HG03378 (cell line): ENCODE data around the gene NEURL3.
"Not testable (repeated sequence)": the region's sequence is repeated elsewhere in the genome, so short reads cannot be mapped to it uniquely, and the experiment has no call there.

Experiments
- ATAC-seq: cut with Tn5 transposase; IDR thresholded peaks from one replicate; pipeline ENCODE4 v1.9.1; 2021; ENCODE audit warnings: mild to moderate bottlenecking, moderate library complexity; ENCODE audit not compliant: unreplicated experiment

The NEURL3 gene

GRCh38 chr2:96508521-96509113, 3.5 kb upstream of the NEURL3 start:
- ATAC-seq, result no peak

DNA sequence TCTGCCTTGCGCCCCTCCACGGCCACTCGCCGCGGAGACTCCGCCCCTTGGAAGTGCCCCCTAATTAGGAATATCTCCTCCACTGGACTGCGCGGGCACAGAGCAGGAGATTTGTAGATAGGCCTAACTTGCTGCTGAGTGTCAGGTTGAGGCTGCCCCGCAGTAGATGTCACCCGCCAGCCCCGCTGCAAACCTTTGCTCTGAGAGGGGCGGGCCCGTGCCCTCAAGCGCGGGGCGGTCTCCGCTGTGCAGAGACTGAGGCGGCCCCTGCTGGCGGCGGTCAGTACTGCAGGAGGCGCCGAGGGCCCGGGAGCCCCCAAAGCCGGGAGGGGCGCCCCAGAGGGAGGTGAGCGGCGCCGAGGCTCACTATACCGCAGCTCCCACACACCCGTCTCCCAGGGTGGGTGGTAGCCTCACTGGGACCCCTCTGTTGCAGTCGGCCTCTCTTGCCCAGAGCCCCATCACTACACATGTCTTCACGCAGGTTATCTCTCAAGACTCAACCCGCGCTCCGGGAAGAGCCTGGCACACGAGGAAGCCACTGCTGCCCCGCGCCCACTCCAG, 2.9 kb upstream of the NEURL3 start:
- ATAC-seq, result no peak

GRCh38 chr2:96506907-96507240, 1.7 kb upstream of the NEURL3 start:
- no peak for ATAC-seq

DNA sequence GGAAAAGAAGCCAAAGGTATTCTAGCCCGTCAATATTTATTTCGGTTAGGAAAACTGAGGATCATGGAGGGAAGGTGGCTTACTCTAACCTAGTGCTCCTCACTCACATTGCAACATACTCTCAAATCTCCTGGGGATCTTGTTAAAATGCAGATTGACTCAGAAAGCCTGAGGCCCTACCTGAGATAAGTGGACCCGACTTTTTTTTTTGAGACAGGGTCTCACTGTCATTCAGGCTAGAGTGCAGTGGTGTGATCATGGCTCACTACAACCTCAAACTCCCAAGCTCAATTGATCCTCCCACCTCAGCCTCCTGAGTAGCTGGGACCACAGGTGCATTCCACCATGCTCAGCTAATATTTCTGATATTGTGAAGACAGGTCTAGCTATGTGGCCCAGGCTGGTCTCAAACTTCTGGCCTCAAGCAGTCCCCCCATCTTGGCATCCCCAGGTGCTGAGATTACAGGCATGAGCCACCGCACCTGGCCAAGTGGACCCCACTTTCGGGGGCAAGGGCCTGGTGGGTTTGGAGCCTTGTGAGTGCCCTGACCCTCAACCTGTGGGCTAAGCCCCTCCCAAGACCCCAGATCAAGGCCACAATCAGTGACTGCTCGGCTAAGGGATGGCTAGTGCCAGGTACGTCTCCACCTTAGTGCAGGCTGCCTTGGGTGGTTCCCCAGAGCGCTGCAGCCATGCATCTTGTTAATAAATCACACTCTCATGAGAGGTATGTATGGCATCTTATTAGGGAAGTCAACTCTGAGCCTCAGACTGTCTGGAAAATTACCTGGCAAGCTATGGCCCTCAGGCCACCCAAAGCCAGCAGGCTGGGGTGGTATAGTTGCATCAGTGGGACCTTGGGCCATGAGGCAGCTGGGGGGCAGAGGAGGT, 1.1 kb upstream of the NEURL3 start:
- ATAC-seq, result no peak

GRCh38 chr2:96503637-96504243, 1.4 kb downstream of the NEURL3 start:
- ATAC-seq, result no peak

- no peak for ATAC-seq
Measured at GRCh38 chr2:96502891-96503636, 2.1 kb downstream of the NEURL3 start.

DNA sequence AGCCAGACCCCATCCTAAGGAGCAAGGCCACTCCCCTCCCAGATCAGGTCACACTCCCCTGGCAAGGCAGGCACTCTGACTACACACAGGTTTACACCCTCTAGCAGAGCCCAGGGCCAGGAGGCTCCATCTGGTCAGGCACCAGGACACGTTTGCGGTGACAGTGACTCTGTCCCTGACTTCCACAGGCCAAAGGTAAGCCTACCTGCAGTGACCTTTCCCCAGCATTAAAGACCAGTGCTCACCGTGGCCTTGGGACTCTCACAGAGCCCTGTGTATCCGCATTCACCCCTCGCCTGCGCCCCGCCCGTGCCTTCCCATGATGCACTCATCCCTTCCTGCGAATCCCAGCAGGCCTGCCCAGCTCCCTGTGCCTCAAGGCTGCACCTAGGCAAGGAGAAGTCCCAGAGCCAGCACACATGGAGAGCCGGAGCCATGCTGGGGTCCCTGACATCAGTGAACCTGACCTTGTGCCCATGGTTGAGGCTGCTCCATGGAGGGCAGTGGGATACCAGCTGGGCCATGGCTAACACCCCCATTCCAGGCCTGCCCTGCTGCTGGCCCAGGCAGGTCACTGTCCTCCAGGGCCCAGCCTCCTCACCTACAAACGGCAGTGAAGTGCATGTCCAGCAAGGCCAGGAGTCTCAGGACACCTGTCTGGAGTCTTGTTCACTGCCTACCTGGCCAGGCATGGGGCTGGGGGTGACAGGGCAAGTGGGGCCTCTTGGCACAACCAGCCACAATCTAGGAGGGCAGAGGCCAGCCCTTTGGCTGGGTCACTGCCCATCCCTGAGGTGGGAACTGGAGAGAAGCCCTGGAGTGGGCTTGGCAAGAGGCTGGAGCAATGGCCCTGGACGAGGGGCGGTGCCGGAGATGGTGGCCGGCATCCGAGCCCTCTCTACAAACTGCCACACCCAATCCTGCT, 3.0 kb downstream of the NEURL3 start:
- peak; percentile 15 for ATAC-seq

DNA sequence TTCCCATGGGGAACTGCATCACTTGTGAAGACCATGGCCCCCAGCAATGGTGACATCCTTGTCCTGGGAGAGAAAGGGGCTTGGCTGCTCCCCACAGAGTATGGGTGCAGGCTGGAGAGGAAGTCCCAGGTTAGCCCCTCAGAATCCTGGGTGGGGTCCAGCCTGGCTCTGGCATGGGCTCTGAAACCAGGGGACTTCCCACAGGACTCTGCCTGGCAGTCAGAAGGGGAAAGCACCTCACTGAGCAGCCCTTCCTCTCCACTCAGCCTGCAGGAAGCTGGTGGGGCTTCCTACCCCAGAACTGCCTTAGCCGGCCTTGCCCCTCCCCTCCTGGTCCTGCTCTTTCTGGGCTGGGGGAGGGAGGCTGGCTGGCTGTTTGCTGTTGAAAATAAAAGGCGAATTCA, 3.7 kb downstream of the NEURL3 start:
- ATAC-seq, result peak; percentile 45

DNA sequence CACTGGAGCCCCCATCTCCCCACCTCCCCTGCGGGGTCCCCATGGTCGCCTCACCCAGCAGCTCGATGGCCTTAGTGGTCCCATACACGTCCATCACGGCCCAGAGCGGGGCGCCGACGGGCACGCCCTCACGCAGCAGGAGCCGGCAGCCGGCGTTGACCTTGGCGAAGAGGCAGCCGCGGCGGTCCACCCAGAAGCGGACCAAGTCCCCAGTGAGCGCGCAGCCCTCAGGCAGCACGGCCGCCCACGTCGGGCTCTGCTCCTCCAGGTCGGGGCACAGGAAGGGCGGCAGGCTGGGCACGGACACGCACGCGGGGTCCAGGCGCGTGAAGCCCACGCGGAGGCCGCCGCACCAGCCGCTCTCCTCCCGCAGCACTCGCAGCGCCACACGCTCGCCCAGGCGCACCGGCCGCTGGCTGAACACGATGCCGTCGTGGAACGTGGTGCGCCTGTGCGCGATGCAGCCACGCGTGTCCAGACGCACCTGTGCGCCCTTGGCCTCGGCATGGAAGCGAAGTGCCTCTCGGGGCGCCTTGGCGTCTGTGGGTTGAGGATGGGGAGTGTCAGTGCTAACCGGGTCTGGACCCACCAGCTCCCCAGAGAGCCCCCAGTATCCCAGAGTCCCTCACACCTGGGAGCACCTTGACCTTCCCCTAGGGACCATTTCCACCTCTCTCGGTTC, 4.6 kb downstream of the NEURL3 start:
- ATAC-seq, result no peak

DNA sequence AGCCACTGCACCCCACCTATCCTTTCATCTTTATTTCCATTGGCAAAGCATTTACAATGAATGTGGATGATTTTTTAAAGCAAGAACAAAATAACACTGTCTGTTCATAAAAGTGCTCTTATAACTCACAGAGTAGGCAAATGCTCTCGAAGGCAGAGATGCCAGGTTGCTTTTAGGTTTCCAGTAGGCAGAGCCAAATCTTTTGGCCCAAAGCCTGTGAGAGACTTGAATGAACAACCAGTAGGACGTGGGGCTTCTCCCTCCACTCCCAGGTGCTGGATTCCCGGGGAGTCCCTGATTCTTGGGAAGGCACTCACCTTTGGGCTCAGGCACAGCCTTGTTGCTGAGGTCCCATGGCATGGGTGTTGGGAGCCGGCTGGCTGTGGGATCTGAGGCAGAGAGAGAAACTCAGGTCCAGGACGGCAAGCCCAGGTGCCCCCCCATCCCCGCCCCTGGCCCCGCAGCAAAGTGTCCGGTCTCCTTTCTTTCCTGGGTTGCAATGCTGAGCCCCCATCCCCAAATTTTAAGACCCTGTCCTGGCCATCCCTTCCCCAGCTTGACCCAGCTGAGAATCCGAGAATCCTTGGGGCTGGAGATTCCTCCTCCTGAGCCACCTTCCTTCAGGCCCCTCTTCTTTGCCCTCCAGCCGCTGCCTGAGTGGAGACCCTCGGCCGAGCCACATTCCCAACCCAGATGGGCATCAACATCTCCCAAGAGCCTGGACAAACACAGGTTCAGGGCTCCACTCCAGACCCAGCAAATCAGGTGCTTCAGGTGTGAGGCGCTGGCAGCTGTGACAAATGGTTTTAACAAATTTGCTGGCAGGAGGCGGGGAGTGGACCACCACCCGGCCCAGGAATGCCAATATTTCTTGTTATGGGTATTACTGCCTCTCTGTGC, 5.8 kb downstream of the NEURL3 start:
- ATAC-seq, result no peak

GRCh38 chr2:96498611-96499010, 6.5 kb downstream of the NEURL3 start:
- ATAC-seq, result not testable (repeated sequence)

GRCh38 chr2:96498021-96498431, 7.1 kb downstream of the NEURL3 start:
- ATAC-seq, result no peak

DNA sequence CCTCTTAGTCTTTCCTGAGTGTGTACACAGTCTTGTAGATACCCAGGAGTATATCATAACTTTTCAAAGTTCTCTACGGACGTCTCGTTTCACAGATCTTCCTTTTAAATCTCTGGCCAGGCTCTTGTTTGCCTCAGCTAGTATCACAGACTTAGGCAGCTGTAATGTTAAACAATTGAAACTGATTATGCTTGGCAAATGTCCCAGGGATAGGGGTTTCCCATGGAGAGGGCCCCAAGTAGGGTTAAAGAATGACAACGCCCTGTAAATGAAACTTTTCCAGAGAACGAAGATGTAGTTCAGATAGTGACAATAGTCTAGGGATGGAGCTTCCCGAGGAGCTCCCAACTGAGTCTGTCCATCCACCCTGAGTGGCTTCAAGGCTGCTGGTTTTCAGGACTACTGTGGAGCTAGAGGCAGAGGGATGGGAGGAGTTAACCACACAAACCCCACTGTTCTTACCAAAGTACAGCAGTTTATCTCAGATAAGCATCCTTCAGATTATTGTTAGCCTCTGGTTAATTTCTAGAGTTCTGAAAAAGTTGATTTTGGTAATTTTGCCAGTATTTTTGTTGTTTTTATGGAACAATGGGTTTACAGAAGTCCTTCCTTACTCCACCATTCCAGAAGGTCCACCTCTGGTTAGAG, 9.1 kb downstream of the NEURL3 start:
- ATAC-seq, result no peak

GRCh38 chr2:96494188-96494587, 11.0 kb downstream of the NEURL3 start:
- ATAC-seq, result no peak

DNA sequence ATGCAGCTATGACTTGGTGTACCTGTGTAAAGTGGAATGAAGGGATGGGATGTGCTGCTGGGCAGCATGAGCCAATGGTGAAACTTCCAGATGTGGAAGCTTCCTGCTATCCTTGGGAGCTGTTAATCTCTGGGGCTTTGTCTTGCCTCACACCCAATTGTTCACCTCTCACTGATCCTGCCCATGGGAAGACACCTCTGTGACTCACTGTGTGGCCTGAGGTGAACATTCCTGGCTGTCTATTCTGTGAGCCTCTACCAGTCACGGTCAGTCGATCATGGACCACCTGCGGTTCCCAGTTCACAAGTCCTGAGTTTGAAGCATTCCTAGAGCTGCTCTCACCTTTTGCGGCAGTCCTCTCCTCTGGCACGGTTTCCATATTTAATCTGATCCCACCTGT, 12.1 kb downstream of the NEURL3 start:
- no peak for ATAC-seq

- no peak for ATAC-seq
Measured at GRCh38 chr2:96491860-96492497, 13.2 kb downstream of the NEURL3 start.

DNA sequence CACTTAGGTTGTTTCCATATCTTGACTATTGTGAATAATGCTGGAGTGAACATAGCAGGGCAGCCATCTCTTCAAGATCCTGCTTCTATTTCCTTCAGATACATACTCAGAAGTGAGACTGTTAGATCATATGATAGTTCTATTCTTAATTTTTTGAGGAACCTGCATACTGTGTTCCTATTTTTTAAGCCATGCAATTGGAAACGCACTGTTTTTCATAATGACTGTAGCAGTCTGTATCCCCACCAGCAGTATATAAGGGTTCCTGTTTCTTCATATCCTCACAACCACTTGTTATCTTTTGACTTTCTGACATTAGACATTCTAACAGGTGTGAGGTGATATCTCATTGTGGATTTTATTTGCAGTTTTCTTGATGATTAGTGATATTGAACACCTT, 15.5 kb downstream of the NEURL3 start:
- ATAC-seq, result no peak
